HG02623 (cell line): ENCODE results near the gene MACC1.

Source experiments
- ATAC-seq: cut with Tn5 transposase; IDR thresholded peaks from one replicate; pipeline ENCODE4 v1.9.1; 2021; ENCODE audit warnings: moderate library complexity; ENCODE audit not compliant: unreplicated experiment

MACC1 gene, protein sequence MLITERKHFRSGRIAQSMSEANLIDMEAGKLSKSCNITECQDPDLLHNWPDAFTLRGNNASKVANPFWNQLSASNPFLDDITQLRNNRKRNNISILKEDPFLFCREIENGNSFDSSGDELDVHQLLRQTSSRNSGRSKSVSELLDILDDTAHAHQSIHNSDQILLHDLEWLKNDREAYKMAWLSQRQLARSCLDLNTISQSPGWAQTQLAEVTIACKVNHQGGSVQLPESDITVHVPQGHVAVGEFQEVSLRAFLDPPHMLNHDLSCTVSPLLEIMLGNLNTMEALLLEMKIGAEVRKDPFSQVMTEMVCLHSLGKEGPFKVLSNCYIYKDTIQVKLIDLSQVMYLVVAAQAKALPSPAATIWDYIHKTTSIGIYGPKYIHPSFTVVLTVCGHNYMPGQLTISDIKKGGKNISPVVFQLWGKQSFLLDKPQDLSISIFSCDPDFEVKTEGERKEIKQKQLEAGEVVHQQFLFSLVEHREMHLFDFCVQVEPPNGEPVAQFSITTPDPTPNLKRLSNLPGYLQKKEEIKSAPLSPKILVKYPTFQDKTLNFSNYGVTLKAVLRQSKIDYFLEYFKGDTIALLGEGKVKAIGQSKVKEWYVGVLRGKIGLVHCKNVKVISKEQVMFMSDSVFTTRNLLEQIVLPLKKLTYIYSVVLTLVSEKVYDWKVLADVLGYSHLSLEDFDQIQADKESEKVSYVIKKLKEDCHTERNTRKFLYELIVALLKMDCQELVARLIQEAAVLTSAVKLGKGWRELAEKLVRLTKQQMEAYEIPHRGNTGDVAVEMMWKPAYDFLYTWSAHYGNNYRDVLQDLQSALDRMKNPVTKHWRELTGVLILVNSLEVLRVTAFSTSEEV

DNA sequence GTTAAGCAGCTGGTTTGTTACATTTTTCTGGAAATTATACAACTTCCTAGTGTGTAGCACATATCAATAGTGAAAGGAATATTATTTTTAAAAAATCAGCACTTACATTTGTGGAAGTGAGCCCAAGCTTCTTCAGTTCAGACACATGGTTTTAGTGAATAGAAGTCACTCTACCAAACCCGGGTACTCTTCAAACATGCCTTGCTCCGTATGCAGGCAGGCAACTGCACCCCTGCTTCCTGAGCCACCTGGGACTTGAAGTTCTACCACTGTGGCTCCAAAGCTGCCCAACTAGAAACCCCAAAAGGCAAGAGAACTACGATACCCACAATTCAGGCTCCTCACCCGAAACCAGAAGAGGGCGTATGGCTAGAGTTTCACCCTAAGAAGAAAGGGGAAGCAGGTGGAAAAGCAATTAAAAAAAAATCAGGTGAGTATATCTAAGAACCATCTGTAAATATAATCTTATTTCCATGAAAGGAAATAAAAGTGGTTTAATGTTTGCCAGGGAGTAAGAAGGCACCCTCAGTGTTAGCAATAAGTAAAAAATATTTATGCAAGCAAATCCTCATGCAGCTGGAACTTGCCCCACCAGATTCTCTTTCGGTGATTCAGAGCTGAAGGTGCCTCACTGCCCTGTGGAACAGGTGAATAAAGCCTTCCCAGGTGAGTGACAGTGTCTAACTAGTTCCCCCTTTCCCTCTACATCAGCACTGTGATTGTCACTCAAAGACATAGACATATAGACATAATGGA lies at the start of gene MACC1:
Gene MACC1 (minus strand): TSS at position 192 of the 756 bp plus-strand sequence. CDS start 55,522 bp downstream, outside the sequence.
- ATAC-seq, result peak; percentile 44

DNA sequence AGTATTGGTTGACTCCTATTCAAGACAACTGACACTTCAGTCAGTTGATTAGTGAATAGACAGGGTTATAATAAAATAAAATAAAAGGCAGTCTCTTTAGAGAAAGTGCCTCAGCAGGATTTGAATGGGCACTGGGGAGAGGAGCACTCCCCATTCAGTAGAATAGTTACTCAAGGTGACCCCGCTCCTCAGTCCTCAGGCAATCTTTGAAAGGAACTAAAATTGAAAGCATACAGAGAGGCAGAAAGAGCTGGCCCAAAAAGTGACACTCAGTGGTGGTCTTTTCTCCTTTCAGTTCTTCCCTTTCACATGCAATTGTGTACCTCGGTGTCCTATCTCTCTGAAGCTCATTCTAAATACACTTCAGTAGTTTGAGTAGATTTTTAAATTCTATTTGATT lies 47.4 kb upstream of the MACC1 start:
- ATAC-seq, result no peak

DNA sequence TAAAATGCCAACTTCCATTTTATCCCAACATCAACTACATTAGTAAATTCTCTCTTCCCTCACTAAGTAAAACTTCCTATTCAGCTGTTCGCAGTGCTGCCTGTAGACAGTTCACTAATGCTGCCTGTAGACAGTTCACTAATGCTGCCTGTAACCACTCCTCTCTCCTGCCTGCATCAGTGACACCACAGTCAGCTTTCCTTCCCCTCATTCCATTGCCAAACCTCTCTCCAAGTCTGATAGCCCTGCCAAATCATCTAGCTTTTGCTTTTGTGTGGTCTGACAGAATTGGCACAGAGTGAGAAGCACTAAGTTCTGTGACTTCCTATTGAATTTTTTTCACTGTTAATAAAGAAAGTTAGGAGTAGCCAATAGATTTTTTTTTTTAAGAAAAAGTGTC lies 43.0 kb upstream of the MACC1 start:
- no peak for ATAC-seq

DNA sequence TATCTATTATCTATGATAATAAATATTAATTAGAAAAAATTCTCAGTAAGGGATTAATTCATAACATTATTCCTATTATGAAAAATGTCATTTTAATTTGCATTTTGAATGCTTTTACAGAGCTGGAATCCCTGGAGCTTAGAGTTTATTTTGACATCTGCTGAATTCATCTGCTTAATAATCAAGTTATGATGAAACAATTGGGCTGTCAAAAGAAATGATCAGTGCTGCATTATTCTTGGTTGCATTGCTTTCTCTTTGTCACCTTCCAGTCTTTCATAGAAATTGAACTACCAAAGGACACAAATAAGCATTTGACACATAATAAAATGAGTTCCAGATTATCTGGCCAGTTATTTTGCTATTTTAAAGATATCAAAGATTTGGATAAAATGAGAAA lies 40.0 kb upstream of the MACC1 start:
- no peak for ATAC-seq

DNA sequence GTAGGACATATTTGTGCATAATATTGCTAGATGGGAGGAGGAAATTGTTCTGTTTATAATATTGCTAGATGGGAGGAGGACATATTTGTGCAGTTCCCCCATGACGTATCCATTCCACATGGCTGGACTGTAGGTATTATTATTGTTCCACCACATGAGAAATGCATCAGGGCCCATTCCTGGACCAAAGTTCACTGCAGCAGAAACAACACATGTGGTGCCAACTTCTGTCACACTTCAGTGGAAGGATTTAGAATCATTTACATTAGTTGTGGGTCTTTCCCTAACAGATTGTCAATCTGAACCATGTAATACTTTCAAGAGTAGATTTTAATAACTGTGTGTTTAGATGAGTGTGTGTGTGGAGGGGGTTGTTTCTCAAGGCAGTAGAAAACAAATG lies 32.7 kb upstream of the MACC1 start:
- ATAC-seq, result no peak

DNA sequence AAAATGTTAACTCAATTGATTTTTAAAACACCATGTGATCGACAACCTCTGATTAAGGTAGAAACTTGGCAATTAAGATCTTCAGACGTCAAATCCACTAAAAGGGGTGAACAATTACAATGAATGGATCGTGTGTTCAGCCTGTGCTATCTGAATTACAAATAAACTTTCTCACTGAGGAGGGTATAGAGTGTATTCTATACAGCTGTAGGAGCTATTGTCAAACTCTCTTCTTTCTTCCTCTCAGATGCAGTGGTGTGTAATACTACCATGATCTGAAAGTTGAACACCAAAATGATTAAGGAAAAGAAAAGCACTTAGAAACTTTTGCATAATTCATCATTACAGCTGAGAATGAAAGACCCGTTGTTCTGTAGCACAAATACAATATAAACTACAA lies 32.2 kb upstream of the MACC1 start:
- no peak for ATAC-seq

DNA sequence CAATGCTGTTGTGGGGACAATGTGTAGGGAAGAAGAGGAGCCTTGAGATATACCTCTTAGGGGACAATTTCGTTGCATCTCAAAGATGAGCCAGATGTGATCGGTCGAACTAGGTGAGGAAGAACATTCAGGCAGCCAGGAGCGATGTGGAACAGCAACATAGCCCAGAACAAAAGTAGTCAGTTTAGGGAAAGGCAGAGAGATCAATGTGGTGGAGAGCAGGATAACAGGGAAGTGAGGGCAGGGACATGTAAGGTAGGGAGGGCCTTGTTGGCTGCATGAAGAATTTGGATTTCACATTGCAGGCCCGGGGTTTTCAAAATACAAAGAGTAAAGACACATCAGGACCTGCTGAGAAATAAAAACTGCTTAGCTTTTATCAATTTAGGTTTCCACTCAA lies 29.1 kb upstream of the MACC1 start:
- ATAC-seq, result no peak

DNA sequence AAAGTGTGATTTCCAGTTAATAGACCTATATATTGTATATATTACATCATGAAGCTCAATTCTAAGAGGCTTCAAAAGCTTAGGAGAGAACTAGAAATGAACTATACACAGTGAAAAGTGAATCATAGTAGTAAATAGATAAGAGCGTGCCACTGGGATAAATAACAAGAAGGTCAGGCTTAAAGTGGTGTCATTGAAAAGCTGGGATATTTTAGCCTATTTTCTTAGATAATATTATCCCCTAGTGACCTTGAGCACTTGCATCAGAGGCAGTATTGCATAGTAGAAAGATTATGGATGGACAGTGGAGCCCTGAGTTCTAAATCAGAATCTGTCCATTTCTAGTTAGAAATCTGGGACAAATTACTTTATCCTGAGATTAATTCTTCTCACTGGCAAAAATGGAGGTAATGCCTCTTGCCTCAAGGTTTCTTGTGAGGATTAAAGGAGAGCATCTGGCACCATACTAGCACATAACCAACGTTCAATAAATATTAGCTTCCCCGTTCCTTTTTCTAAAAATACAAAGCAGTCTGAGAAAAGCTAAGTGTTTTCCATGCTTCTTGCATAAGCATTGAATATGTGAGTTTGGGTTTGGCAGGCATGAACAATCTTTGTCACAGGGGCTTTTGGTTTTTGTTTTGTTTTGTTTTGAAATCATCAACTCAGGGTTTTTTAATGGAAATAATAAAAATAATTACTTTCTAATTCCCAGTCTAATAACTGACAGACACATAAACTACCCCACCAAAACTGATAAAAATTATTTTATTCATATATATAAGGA lies 27.3 kb upstream of the MACC1 start:
- ATAC-seq, result no peak

DNA sequence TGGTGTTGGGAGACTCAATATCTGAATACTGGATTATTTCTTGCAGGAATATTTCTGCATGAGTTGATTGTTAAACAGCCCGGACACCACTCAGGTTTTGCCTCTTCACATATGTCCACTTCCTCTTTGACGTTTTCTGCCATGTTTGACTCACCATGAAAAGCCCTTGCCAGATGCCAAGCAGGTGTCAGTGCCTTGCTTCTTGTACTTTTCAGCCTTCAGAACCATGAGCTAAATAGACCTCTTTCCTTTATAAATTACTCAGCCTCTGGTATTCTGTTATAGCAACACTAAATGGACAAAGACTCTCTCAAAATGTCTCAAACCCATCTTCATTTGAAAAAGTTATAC lies 24.7 kb upstream of the MACC1 start:
- ATAC-seq, result no peak

DNA sequence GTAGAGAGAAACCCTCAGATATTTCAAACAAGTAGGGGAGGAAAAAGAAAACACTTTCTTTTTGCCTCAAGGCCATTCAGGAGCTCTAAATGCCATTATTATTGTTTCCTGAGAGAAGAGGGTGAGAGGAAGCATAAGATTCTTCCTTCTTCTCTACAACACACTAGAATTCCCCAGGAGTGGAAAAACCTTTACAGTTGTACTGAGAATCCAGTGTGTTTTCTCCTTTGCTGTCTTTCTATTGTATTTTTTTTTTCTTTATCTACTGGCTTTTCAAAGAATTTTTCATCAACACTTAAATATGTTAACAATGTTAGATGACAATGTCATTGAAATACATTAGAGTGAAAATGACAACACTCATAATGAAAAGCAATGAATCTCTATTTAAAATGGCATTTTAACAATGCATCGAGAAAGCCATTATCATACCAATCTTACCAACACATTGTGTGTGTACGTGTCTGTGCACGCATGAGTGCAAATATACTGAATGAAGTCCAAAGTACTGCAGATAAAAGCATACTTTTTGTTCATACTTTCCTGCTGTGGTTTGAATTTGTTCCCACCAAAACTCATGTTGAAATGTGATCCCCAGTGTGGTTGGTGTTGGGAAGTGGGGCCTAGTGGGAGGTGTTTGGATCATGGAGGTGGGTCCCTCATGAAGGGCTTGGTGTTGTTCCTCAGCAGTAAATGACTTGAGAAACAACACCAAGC lies 24.2 kb upstream of the MACC1 start:
- no peak for ATAC-seq

DNA sequence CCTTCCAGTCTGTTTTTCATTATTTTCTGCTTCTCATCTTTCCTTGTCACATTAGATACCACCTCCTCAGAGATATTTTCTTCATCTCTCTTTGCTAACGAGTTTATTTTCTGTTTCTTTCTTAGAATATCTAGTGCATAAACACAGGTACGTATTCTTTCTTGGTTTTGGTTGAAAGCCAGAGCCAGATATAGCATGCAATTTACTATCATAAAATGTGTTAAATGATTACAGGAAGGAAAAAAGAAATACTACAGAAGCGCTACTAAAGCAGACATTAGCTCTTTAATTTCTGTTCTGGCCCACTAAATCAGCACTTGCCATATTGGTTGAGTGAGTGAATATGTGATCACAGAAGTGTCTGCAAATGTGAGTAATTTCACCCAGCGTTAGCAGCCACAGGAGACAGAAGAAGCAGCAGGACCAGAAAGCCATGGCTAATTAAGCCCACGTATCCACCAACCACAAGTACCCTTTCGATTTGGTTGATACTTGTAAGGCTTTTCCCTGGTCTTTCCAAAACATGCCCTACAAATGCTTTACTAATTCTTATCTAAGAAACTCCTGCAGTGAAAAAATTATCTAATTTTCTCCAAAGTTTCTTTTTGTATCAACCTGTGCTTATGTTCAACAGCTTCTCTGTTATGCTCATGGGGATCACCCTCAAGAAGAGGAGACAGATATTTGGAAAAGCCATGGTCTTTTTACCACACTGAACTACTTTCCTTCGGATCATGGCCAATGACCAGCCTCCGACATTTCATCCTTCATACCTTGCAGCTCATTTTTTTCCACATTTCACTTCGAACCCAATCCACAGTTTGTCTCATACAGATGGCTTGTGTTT lies 23.1 kb upstream of the MACC1 start:
- ATAC-seq, result peak; percentile 38

DNA sequence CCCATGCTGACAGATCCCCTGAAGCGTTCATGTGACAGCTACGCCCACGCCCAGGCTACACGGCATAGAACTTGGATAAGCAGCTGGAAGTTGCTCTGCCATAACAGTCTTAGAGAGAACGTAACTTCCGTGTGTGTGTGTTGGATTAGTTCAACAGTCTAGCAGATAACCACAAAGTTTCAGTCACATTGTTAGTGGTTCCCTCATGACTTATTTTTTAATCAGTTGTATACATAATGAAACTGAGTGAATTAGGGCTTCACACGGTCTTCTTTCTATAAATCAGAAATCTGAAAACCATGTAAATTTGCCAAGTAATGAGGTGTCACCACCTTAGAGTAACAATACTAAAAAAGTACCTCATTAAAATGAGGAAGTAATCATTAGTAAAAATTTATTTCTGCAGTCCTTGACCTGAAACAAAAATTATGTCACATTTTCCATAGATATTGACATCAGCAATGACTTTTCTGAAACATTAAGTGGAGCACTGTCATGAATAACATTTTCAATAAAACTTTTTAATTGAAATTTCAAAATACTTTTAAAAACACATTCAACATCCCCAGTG lies 21.7 kb upstream of the MACC1 start:
- peak; percentile 85 for ATAC-seq

DNA sequence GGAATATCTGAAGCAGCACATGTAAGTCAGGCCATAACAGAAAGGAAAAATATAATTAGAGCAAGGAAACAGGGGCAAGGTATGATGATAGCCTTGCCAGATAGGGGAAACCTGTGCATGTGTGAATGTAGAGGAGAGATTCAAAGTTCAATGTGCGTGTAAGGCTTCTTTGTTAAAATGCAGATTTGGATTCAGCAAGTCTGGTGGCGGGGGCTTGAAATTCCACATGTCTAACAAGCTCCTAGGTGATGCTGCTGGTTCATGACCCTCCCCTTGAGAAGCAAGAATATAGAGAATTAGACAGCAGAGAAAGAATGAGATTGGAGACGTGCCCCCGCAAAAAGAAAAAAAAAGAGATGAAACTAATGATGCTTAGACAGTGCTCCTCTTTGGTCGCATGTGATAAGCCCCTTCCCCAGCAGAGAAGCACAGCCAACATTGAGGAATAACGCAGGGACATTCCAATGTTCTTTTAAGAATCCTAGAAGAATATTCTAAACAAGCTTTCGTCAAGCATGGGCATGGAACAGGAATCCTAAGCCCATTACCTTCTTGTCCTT lies 21.1 kb upstream of the MACC1 start:
- no peak for ATAC-seq

DNA sequence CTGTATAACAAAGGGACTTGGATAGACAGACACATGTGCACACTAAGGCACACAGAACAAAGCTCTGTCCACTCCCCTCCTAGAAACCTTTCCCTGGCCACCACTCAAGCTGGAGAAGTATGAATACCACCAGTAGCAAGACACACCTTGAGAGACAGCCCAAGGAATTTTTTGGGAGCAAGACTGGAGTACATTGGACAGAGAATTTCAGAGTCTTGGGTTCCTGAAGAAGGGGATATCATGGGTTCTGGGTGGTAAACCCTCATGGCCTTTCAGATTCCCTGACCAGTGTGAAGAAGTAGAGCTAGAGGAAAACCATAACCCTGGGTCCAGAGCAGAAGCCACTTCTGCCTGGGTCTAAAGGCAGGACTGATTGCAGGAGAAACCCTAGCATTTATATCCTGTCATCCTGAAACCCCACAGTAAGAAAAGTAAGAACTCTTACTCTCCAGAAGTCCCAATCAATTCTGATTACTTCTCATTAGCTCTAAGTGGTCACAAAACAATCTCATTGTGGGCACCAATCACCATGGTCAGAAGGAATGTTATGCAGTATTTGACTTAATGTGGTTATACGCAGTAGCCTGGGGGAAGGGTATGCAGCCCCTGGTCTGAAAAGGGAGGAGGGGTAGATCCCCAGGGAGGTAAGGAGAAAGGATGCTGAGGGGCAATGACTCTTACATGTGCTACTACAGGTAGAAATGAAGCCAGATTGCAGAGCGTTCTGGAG lies 20.4 kb upstream of the MACC1 start:
- no peak for ATAC-seq

DNA sequence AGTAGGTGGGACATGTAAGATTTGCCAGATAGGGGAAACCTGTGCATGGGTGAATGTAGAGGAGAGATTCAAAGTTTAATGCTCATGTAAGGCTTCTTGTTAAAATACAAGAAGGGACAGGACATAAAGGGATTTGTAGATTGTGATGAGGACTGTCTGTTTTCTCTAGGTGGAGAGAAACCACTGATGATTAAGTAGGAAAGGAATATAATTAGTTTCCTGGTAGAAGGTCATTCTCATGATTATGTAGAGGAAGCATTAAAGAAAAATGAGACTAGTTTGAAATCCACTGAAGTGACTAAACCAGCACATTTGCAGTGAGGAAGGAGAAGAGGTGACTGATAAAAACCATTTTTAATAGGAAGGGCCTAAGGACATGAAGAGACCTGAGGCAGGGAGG lies 19.6 kb upstream of the MACC1 start:
- no peak for ATAC-seq

DNA sequence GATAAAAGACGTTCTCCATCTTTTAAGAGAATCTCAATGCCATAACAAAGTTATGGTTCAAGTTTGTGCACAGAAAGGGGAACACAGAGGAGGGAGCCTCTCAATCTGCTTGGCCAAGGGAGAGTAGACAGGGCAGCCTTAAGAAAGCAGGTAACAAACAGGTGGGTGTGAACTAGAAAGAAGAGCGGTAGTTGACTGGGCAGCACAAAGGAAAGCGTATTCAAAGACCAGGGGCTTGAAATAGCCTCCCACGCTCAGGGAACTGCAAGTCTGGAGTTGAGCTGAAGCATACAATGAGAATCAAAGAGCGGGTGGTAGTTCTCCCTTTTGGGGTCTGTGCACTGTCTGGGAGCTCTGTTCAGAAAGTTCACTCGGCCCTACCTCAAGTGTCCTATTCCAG lies 18.9 kb upstream of the MACC1 start:
- no peak for ATAC-seq

DNA sequence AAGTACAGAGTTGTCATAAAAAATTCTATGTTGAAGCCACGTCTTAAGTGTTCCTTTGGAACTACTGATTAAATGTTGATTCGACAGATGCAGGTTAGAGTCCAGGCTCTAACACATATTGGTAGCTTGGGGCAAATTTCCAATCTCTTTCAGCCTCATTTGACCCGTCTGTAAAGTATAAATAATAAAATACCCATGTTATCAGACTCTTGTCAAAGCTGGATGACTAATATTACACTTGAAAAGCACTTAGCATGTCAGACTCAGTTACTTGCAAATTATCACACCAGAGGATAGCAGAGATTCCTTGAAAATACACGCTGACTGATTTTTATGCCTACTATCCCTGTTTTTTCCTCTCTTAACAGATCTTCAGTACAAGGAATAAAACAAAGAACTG lies 18.1 kb upstream of the MACC1 start:
- ATAC-seq, result no peak

DNA sequence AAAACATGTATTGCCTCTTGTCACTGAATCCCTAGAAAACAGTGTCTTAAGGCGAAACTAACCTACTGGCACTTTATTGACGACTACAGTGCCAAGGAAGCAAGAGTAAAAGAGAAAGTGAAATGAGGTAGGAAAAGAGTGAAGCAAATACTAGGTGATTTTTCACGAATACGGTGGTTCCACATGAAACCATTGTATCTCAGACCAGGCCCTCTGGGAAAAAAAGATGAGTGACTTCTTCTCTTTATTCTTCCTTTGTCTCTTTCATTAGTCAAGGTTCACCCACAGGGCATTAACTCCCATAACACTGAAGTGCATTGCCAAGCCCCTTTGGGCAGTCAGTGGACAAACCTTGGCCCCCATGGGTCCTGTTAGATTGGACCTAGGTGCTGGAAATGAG lies 16.2 kb upstream of the MACC1 start:
- ATAC-seq, result no peak
